ENCODE measurements around the gene PRSS8.
"Not testable (repeated sequence)": the region's sequence is repeated elsewhere in the genome, so short reads cannot be mapped to it uniquely, and the experiment has no call there.

PRSS8 gene

GRCh38 chr16:31148281-31148728, 12.8 kb upstream of the PRSS8 start:
- intact Hi-C loops (cut with DNase I): no loop called here
- DNase-seq: no peak

DNA sequence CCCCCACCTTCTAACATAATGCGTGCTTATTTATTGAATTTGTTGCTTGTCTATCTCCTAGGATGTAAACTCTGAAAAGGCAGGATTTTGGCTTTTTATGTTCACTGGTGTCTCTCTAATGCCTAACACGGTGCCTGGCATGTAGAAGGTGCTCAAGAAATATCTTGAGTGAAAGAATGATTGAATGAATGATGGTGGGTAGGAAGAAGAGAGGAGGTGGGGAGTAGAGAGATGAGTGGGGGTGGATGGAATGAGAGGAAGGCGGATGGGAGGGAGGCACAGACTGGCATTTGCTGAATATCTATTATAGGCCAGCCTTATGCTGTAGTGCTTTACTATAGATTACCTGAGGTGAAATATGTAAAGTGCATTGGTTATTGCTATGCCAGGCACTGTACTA, 12.0 kb upstream of the PRSS8 start:
- intact Hi-C loops (cut with DNase I): no loop called here
- DNase-seq: no peak

DNA sequence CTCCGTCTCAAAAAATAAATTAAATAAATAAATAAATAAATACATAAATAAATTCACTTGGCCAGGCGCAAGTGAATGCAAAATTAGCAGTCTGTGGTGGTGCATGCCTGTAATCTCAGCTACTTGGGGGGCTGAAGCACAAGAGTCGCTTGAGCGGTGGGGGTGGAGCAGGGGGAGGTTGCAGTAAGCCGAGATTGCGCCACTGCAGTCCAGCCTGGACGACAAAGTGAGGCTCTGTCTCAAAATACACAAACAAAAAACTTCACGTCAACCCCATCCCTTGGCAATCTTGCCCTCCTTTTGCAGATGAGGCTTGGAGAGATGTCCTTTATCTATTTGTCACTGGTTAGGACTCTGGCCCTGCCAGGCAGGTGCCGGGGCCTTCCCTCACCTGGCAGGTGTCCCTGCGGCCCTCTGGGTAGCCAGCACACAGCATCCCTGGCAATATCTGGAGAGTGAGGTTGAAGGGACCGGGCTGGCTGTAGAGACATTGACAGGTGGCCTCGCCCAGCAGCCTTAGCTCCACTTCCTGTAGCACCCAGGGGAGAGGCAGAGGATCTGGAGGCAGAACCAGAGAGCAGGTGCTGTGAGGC, 10.0 kb upstream of the PRSS8 start:
- intact Hi-C loops (cut with DNase I): no loop called here
- no peak for DNase-seq

GRCh38 chr16:31144418-31144817, 8.9 kb upstream of the PRSS8 start:
- intact Hi-C loops (cut with DNase I); DNase-seq: not testable (repeated sequence)

DNA sequence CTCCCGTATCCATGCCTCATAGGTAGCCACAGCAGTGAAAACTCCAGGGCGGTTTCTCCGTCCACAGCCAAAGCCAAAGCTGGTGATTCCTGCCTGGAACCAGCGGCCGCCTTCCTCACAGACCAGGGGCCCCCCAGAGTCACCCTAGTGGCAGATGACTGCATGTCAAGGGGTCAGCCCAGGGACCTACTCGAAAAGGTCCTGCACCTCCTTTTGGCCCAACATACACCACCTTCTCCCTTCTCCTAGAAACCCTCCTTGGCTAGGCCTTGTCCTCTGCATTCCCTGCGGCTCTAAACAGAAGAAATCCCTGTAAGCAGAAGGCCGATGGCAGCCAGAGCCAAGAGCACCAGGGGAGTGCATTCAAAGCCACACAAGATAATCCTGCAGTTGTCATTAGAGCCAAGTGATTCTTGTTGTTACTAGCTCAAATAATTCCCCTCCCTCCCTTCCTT, 8.2 kb upstream of the PRSS8 start:
- intact Hi-C loops (cut with DNase I): no loop called here

DNA sequence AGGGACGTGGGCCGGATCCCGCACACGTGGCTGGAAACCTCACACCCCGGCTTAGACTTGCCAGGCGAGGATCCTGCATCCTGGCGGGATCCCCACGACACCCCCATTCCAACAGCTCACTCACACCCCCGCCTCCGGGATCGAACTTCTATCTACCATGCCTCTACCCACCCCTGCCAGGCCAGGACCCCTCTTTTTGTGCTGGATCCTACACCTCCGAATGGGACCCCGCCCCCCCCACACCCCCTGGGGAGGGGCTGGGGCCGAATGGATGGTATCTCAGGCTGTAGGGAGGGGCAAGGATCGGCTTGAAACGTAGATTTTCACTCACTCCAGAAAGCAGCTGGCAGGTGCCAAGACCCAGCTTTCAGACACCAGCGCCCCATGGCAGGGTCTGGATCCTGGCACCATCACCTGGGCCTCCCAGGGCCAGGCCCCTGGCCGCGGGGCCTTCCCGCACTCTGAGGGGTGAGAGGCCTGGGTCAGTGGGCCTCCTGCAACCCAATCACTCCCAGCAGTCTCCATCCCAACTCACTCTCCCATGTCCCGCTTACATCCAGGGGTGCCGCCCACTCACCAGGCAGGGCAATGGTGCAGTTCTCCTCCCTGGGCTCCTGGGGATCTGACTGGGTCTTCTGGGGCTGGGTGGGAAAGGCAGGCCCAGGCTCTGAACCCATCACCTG, 7.6 kb upstream of the PRSS8 start:
- intact Hi-C loops (cut with DNase I): no loop called here
- peak in 2 of 42 donors; percentile 12 to 14 for DNase-seq

More for the DNA sequence above, 8.2 kb upstream of the PRSS8 start:
- no peak for DNase-seq

DNA sequence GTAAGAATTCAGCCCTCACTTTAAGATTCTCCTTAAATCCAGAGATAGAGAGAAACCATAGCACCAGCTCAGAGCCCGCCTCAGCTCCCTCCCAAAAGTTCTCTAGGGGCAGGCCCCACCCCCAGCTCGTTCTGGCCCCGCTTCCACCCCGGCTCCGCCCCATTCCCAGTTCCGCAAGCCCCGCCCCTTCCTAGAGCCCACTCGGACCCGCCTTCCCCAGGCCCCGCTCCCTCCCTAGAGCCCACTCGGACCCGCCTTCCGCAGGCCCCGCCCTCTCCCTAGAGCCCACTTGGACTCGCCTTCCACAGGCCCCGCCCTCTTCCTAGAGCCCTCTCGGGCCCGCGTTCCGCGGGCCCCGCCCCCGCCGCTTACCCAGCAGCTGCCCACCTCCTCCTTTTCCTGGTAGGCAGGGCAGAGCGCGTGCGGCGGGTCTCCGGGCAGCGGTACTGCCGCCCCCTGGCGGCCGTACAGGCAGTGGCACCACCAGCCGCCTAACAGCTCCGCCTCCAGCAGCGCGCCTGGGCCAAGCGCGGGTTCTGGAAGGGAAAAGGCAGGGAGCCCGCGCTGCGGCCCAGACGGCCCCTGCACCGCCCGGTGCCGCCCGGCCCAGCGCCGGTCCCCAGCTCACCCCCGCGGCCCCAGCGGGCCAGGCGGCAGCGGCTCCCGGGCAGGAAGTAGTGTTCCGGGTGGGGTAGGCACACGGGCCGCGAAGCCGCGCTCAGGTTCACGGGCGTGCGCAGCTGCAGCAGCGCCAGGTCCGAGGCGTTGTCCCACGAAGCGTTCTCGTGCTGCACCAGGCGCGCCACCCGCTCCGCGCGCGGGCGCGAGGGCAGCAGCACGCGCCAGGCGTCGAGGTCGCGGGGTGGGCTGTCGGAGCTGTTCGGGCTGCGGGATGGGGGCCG, 6.8 kb upstream of the PRSS8 start:
- intact Hi-C loops (cut with DNase I): no loop called here
- DNase-seq: peak; percentile 93 to 99 (median 97)

- intact Hi-C loops (cut with DNase I): no loop called here
- DNase-seq: peak in 15 of 42 donors; percentile 8 to 61 (median 26)
Measured at GRCh38 chr16:31141489-31142108, 6.1 kb upstream of the PRSS8 start.

DNA sequence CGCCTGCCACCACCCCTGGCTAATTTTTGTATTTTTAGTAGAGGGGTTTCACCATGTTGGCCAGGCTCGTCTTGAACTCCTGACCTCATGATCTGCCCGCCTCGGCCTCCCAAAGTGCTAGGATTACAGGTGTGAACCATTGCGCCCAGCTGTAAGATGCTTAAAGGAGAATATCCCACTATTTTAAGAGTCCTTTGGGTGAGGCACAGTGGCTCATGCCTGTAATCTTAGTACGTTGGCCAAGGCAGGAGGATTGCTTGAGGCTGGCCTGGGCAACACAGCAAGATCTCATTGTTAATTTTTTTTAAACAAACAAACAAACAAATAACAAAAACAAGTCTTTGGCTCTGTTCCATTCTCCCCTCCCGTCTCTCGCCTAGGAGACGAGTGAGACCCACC, 5.5 kb upstream of the PRSS8 start:
- intact Hi-C loops (cut with DNase I); DNase-seq: not testable (repeated sequence)

- DNase-seq: no peak
- intact Hi-C loops (cut with DNase I): no loop called here
Measured at GRCh38 chr16:31138621-31139578, 3.4 kb upstream of the PRSS8 start.

- DNase-seq; intact Hi-C loops (cut with DNase I): not testable (repeated sequence)
Measured at GRCh38 chr16:31136822-31137499, 1.4 kb upstream of the PRSS8 start.

DNA sequence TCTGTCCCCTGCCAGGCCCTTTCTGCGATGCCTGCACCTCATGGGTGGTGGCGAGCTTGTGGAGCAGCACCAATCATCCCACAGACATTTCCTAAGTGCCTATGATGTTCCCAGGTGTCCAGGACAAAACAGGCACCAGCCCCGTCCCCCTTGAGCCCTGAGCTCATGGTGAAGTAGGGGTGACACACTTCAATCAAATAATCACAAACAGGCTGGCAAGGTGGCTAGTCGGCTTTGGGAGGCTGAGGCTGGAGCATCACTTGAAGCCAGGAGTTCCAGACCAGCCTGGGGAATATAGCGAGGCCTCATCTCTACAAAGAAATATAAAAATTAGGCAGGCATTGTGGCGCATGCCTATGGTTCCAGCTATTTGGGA, 748 bp upstream of the PRSS8 start:
- no peak for DNase-seq
- intact Hi-C loops (cut with DNase I): no loop called here

- intact Hi-C loops (cut with DNase I): no loop called here
- no peak for DNase-seq
Measured at GRCh38 chr16:31134625-31135534, 647 bp downstream of the PRSS8 start.

DNA sequence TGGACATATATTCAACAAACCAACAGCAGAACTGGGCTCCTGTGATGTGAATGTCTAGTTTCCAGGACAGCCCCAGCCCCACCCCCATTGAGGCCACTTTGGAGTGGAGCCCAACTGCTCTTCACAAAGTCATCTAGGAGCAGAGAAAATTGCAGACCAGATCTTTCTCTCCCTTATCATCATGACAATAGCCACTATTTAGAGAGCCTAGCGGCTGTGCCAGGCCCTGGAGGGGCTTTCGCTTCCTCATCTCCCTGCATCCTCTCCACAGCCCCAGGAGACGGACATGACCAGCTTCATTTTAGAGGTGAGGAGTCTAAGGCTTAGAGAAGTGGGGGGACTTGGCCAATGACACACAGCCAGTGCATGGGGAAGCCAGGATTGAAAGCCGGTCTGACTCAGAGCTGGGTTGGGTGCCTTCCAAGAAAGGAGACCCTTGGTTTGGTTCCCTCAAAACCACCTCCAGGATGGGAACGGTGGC, 1.4 kb downstream of the PRSS8 start:
- intact Hi-C loops (cut with DNase I): no loop called here
- peak in 1 of 42 donors; percentile 16 for DNase-seq

GRCh38 chr16:31133046-31133501, 2.5 kb downstream of the PRSS8 start:
- intact Hi-C loops (cut with DNase I): no loop called here
- no peak for DNase-seq

DNA sequence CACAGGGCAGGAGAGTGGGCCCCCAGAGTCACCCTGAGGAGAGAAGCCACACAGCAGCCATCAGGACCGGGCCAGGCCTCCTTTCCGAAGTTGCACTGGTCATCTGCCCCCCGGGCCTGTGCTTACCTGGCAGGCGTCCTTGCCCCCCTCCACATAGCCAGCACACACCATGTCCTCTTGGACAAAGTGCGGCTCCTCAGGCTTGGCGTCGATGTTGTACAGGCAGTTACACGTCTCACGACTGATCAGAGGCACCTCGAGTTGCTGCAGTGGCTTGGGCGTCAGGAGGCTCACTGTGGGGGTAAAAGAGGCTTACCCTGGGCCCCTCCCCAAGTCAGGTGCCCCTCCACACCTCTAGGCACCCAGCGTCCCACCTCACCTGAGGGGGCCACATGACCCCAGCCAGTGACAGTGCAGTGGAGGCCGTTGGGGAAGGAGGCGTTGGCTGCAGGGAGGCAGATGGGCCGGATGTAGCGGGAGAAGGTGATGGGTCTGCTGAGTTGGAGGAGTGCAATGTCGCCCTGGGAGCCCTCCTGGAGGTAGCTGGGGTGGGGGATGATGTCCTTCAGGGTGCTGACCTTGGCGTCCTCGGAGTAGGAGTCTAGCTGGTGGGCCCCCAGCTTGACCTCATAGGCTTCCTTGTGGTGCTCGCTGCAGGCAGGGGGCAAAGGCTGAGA, 3.1 kb downstream of the PRSS8 start:
- DNase-seq: no peak
- intact Hi-C loops (cut with DNase I): no loop called here
